Upper lobe of left lung (tissue), 4 donors: ENCODE measurements around the gene CLPTM1L.

Source experiments
- CTCF ChIP-seq, 6 experiments: fragments of 450-650 bp in 4 of 6; fragments of 200-600 bp in 2 of 6; sonication (generic) in 2 of 6; IDR thresholded peaks; one replicate each; pipeline ENCODE4 v1.5.1; 2016 to 2019; ENCODE audit warnings: antibody characterized with exemption in 6 of 6
- EP300 ChIP-seq, 4 donors: sonication (generic); formaldehyde crosslinking; IDR thresholded peaks; one replicate each; pipeline ENCODE4 v1.5.1; 2017; ENCODE audit warnings: antibody characterized with exemption in 4 of 4, control low read depth in 2 of 4
- POLR2A ChIP-seq, 4 donors: fragments of 450-650 bp; IDR thresholded peaks; one replicate each; pipeline ENCODE4 v1.5.1; 2016 to 2017; ENCODE audit warnings: antibody characterized with exemption in 4 of 4, mild to moderate bottlenecking in 2 of 4
- POLR2AphosphoS5 ChIP-seq, 2 donors: sonication (generic); formaldehyde crosslinking; IDR thresholded peaks; one replicate each; pipeline ENCODE4 v1.5.1; 2017; ENCODE audit warnings: antibody characterized with exemption in 2 of 2

DNA sequence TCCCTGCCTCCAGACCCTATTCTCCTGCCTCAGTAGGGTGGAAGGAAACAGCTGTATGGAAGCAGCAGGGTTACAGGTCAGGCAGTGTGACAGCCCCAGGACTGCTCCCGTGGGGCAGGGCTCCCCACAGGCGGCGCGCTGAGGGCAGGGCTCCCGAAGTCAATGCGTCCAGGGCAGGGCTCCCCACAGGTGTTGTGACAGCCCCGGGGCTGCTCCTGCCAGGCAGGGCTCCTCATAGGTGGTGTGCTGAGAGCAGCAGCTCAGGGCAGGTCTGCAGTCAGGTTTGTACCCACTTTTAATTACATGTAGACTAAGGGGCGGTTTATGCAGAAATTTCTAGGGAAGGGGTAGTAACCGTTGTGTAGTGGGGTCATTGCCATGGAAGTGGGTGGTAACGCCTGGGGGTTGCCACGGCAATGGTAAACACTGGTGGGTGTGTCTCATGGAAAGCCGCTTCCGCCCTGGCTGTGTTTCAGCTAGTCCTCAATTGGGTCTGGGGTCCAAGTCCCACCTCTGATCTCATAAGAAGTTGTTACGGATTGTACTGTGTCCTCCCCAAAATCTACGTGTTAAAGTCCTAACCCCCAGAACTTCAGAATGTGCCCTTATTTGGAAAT lies 33.4 kb downstream of the CLPTM1L start:
- no peak for TF ChIP-seq CTCF (IDR thresholded peaks at IDR 0.05)
- no peak for TF ChIP-seq POLR2AphosphoS5 (IDR thresholded peaks at IDR 0.05)
- no peak for TF ChIP-seq POLR2A (IDR thresholded peaks at IDR 0.05)
- no peak for TF ChIP-seq EP300 (IDR thresholded peaks at IDR 0.05)
